Tibial nerve (tissue), 4 donors: ENCODE data around the gene DRAXIN. TPM values are rescaled to one million over a fixed set of nuclear protein-coding genes. Genes with fewer than 3 reads are reported as not detected.

Experiments
- DNase-seq, 2 donors: peaks; one replicate each; pipeline ENCODE4 v3.0.0-alpha.2; 2019; ENCODE audit warnings: low spot score in 2 of 2
- H3K27ac ChIP-seq, 4 donors: fragments of 200-600 bp; sonication (generic) in 3 of 4; one replicate each; pipeline ENCODE4 v1.5.1; 2017 to 2019; ENCODE audit warnings: mild to moderate bottlenecking in 1 of 4
- H3K27me3 ChIP-seq, 2 donors: fragments of 200-600 bp; sonication (generic) in 1 of 2; one replicate each; pipeline versions ENCODE4 v1.5.1 to v1.6.0; 2017 to 2019
- H3K36me3 ChIP-seq, 3 donors: fragments of 200-600 bp; sonication (generic); one replicate each; pipeline ENCODE4 v1.5.1; 2018 to 2019
- H3K4me1 ChIP-seq, 4 donors: fragments of 200-600 bp; sonication (generic) in 3 of 4; one replicate each; pipeline ENCODE4 v1.5.1; 2017 to 2019
- H3K4me3 ChIP-seq, 4 donors: fragments of 200-600 bp; sonication (generic) in 3 of 4; one replicate each; pipeline ENCODE4 v1.5.1; 2017 to 2019; ENCODE audit warnings: mild to moderate bottlenecking in 1 of 4, moderate library complexity in 1 of 4
- H3K9me3 ChIP-seq, 4 donors: fragments of 200-600 bp; sonication (generic) in 3 of 4; one replicate each; pipeline ENCODE4 v1.5.1; 2017 to 2019
- CTCF ChIP-seq, 5 experiments: fragments of 200-600 bp in 3 of 5; fragments of 450-650 bp in 2 of 5; sonication (generic) in 3 of 5; IDR thresholded peaks; one replicate each; pipeline ENCODE4 v1.5.1; 2016 to 2019; ENCODE audit warnings: antibody characterized with exemption in 5 of 5, mild to moderate bottlenecking in 3 of 5, moderate library complexity in 2 of 5
- EP300 ChIP-seq, 2 donors: sonication (generic); formaldehyde crosslinking; IDR thresholded peaks; one replicate each; pipeline ENCODE4 v1.6.1; 2017; ENCODE audit warnings: antibody characterized with exemption in 2 of 2, mild to moderate bottlenecking in 1 of 2
- POLR2A ChIP-seq, 2 donors: fragments of 450-650 bp; IDR thresholded peaks; one replicate each; pipeline ENCODE4 v1.6.1; 2017; ENCODE audit warnings: antibody characterized with exemption in 2 of 2, mild to moderate bottlenecking in 2 of 2, moderate library complexity in 2 of 2
- WGBS, 2 donors: methylation state at CpG; one replicate each; pipeline ENCODE4 v1.1.5; 2018; 5-methylcytosine and 5-hydroxymethylcytosine counted together
- total RNA-seq, 4 donors: library from RNA; depleted of rRNA; stranded (reverse); fragments of >200 nt; gene quantifications; one replicate each; pipeline ENCODE4 v1.1.0, GENCODE V29; 2016

Gene DRAXIN
- total RNA-seq, 4 donors from 2014 or later, result under 0.01 to 1.2 (median 0.20) TPM; not detected in 1

DNA sequence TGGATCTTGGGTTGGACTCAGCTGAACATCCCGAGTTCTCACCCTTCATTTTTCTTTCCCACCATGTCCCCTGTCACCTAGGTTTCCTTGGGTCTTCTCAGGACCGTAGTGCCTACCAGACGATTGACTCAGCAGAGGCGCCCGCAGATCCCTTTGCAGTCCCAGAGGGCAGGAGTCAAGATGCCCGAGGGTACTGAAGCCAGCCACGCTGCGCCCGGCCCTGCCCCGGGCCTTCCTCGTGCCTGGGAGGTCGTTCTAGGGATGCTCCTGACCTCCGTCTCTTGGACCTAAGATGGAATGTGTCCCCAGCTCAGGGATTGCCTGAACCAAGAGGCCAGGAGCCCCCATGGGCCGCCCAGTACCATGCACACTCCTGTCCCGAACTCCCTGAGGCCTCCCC is 58.5 kb downstream of the DRAXIN start:
- no peak for DNase-seq
- peaks cover 0 to 68% (median 8%) of the 10 kb centered on the region in 3 donors for H3K36me3 ChIP-seq
- WGBS, 2 donors, result 89 to 92% methylated on average over 13 to 15 of the region's 15 CpGs
- TF ChIP-seq EP300 (IDR thresholded peaks at IDR 0.05) (no peak), CTCF (IDR thresholded peaks at IDR 0.05) (no peak), POLR2A (IDR thresholded peaks at IDR 0.05) (no peak)
- no peak overlapping the region for H3K27ac ChIP-seq
- no peaks in the 10 kb centered on the region for H3K27me3 ChIP-seq
- H3K9me3 ChIP-seq, result no peaks in the 10 kb centered on the region
- no peak overlapping the region for H3K4me3 ChIP-seq
- peaks cover 0 to 5% (median 0%) of the 10 kb centered on the region in 4 donors for H3K4me1 ChIP-seq

DNA sequence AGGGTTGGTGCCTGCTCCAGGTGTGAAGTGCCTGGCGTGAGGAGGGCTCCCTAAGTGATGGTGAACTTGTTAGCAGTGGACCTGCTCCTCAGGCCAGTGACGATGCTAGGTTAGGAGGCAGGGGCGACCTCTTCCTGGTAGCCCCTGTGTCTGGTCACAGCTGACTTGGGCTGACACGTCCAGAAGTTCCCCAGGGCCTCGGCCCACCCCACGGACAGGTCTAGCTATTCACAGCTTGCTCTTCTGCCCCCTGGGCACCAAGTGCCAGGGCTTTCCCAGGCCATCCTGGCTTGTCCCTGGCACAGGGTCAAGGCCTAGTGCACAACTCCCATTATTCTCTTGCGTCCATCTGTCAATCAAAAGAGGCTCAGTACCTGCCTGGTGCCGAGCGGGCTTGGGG is 59.6 kb downstream of the DRAXIN start:
- Histone ChIP-seq H3K27me3 (no peaks in the 10 kb centered on the region), H3K9me3 (no peaks in the 10 kb centered on the region), H3K4me3 (no peak overlapping the region), H3K4me1 (peaks cover 0 to 5% (median 0%) of the 10 kb centered on the region in 4 donors), H3K27ac (no peak overlapping the region), H3K36me3 (peaks cover 0 to 59% (median 8%) of the 10 kb centered on the region in 3 donors)
- TF ChIP-seq CTCF (IDR thresholded peaks at IDR 0.05) (no peak), POLR2A (IDR thresholded peaks at IDR 0.05) (no peak), EP300 (IDR thresholded peaks at IDR 0.05) (no peak)
- WGBS, 2 donors, result 85 to 93% methylated on average over 4 to 9 of the region's 9 CpGs
- no peak for DNase-seq

DNA sequence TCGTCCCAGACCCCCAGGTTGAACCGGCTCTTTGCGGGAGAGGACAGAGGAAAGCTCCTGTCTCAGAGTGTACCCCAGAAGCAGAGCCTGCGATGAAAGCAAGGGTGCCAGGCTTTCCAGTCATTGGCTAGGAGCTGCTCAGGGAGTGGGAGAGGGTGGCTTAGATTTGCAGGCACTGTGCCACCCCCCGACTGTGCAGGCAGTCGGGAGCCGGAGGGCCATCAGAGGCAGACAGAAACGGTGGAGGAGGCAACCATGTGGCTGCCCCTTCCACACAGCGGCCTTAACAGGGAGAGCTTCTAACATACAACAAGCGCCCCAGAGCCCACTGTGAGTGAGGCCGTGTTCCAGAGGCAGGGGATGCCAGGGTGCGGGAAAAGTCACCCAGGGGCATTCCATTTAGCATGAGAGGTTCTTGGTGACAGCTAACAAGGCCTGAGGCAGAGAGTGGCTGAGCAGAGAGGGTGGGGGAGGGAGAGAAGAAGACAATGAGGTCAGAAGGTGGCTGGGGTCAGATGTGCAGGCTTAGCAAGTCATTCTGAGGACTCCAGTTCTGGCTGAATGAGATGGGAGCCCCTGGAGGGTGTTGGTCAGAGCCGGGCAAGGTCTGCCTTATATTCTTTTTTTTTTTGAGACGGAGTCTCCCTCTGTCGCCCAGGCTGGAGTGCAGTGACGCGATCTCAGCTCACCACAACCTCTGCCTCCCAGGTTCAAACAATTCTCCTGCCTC is 61.0 kb downstream of the DRAXIN start:
- WGBS, 2 donors, result 41 to 52% methylated on average over 15 to 17 of the region's 17 CpGs

GRCh38 chr1:11753555-11754208 is 62.2 kb downstream of the DRAXIN start:
- no peak overlapping the region for H3K4me3 ChIP-seq
- H3K4me1 ChIP-seq, result peaks cover 0 to 5% (median 0%) of the 10 kb centered on the region in 4 donors
- no peak for DNase-seq
- H3K27ac ChIP-seq, result no peak overlapping the region
- TF ChIP-seq CTCF (IDR thresholded peaks at IDR 0.05) (no peak), POLR2A (IDR thresholded peaks at IDR 0.05) (no peak), EP300 (IDR thresholded peaks at IDR 0.05) (no peak)
- 56 to 66% methylated on average over 7 of the region's 7 CpGs for WGBS, 2 donors
- H3K27me3 ChIP-seq, result no peaks in the 10 kb centered on the region
- no peaks in the 10 kb centered on the region for H3K9me3 ChIP-seq
- peaks cover 0 to 33% (median 3%) of the 10 kb centered on the region in 3 donors for H3K36me3 ChIP-seq

More for the DNA sequence above, 61.0 kb downstream of the DRAXIN start:
- Histone ChIP-seq H3K27ac (no peak overlapping the region), H3K36me3 (peaks cover 0 to 45% (median 8%) of the 10 kb centered on the region in 3 donors), H3K4me3 (no peak overlapping the region), H3K4me1 (peaks cover 0 to 5% (median 0%) of the 10 kb centered on the region in 4 donors), H3K9me3 (no peaks in the 10 kb centered on the region), H3K27me3 (no peaks in the 10 kb centered on the region)
- no peak for TF ChIP-seq POLR2A (IDR thresholded peaks at IDR 0.05)
- TF ChIP-seq CTCF (IDR thresholded peaks at IDR 0.05), result no peak
- no peak for TF ChIP-seq EP300 (IDR thresholded peaks at IDR 0.05)
- DNase-seq, result no peak

GRCh38 chr1:11757047-11757446 is 65.5 kb downstream of the DRAXIN start:
- Histone ChIP-seq H3K4me3 (no peak overlapping the region), H3K4me1 (peaks cover 0 to 8% (median 0%) of the 10 kb centered on the region in 4 donors), H3K36me3 (no peaks in the 10 kb centered on the region), H3K9me3 (no peaks in the 10 kb centered on the region), H3K27ac (no peak overlapping the region), H3K27me3 (peaks cover 0 to 9% of the 10 kb centered on the region in 2 donors)
- no peak for DNase-seq
- TF ChIP-seq EP300 (IDR thresholded peaks at IDR 0.05), result no peak
- TF ChIP-seq CTCF (IDR thresholded peaks at IDR 0.05), result no peak
- TF ChIP-seq POLR2A (IDR thresholded peaks at IDR 0.05), result no peak
- 90 to 93% methylated on average over 1 of the region's 1 CpG for WGBS, 2 donors
